ENCODE measurements around the gene MTOR. TPM values are rescaled to one million over a fixed set of nuclear protein-coding genes. Genes with fewer than 3 reads are reported as not detected.

The MTOR gene
- total RNA-seq, 3 donors from 2014 or later: 37.9 to 50.5 (median 42.5) TPM

- Histone ChIP-seq H3K4me3 (no peak within 1 kb of the TSS), H3K9me3 (no peaks in the 10 kb centered on the region), H3K36me3 (ENCODE audit: low read depth) (no peaks in the 10 kb centered on the region), H3K4me1 (ENCODE audit: low read depth) (peaks cover 4% of the 10 kb centered on the region)
- intact Hi-C loops (cut with DNase I, micrococcal nuclease): no loop called here
- ATAC-seq (no peak), DNase-seq (no peak)
- TF ChIP-seq CTCF (IDR thresholded peaks at IDR 0.05): no peak
These were observed 73.4 kb downstream of the MTOR start, which contains the start of gene ANGPTL7 for GRCh38 chr1:11188858-11189451. Gene ANGPTL7 (plus strand): TSS chr1:11189355. CDS start chr1:11189580, 225 bp downstream.

- Histone ChIP-seq H3K9me3 (no peaks in the 10 kb centered on the region), H3K4me1 (ENCODE audit: low read depth) (peaks cover 4% of the 10 kb centered on the region), H3K4me3 (no peak overlapping the region), H3K36me3 (ENCODE audit: low read depth) (no peaks in the 10 kb centered on the region)
- no peak for DNase-seq
- intact Hi-C loops (cut with DNase I, micrococcal nuclease): no loop called here
- ATAC-seq: no peak
- TF ChIP-seq CTCF (IDR thresholded peaks at IDR 0.05): no peak
These were observed 74.0 kb downstream of the MTOR start for GRCh38 chr1:11188381-11188780.

- peaks cover 4% of the 10 kb centered on the region for H3K4me1 ChIP-seq (ENCODE audit: low read depth)
- TF ChIP-seq CTCF (IDR thresholded peaks at IDR 0.05): no peak
- intact Hi-C loops (cut with DNase I, micrococcal nuclease): no loop called here
- no peaks in the 10 kb centered on the region for H3K9me3 ChIP-seq
- no peak overlapping the region for H3K4me3 ChIP-seq
- no peak for DNase-seq
- H3K36me3 ChIP-seq (ENCODE audit: low read depth): no peaks in the 10 kb centered on the region
- ATAC-seq: no peak
These were observed 74.4 kb downstream of the MTOR start for GRCh38 chr1:11187931-11188330.

- DNase-seq: no peak
- TF ChIP-seq CTCF (IDR thresholded peaks at IDR 0.05): no peak
- no peaks in the 10 kb centered on the region for H3K36me3 ChIP-seq (ENCODE audit: low read depth)
- no peak overlapping the region for H3K4me3 ChIP-seq
- no peaks in the 10 kb centered on the region for H3K9me3 ChIP-seq
- ATAC-seq: no peak
- peaks cover 4% of the 10 kb centered on the region for H3K4me1 ChIP-seq (ENCODE audit: low read depth)
- intact Hi-C loops (cut with DNase I, micrococcal nuclease): no loop called here
These were observed 74.9 kb downstream of the MTOR start for GRCh38 chr1:11187494-11187893.

- Histone ChIP-seq H3K4me3 (no peak overlapping the region), H3K9me3 (no peaks in the 10 kb centered on the region), H3K4me1 (ENCODE audit: low read depth) (peaks cover 4% of the 10 kb centered on the region), H3K36me3 (ENCODE audit: low read depth) (no peaks in the 10 kb centered on the region)
- no peak for TF ChIP-seq CTCF (IDR thresholded peaks at IDR 0.05)
- DNase-seq: no peak
- intact Hi-C loops (cut with DNase I, micrococcal nuclease): no loop called here
- no peak for ATAC-seq
These were observed 75.4 kb downstream of the MTOR start for GRCh38 chr1:11187000-11187399.

- ATAC-seq (no peak), DNase-seq (no peak)
- Histone ChIP-seq H3K4me3 (no peak overlapping the region), H3K4me1 (ENCODE audit: low read depth) (peaks cover 4% of the 10 kb centered on the region), H3K36me3 (ENCODE audit: low read depth) (no peaks in the 10 kb centered on the region), H3K9me3 (no peaks in the 10 kb centered on the region)
- intact Hi-C loops (cut with DNase I, micrococcal nuclease): no loop called here
- TF ChIP-seq CTCF (IDR thresholded peaks at IDR 0.05): no peak
These were observed 77.4 kb downstream of the MTOR start for GRCh38 chr1:11184973-11185372.

Measured in mucosa of descending colon (tissue), 3 donors.